HG03558 (cell line): ENCODE measurements around the gene S100G.
"Not testable (repeated sequence)": the region's sequence is repeated elsewhere in the genome, so short reads cannot be mapped to it uniquely, and the experiment has no call there.

Source experiments
- ATAC-seq: cut with Tn5 transposase; IDR thresholded peaks from one replicate; pipeline ENCODE4 v1.9.1; 2021; ENCODE audit warnings: moderate number of reproducible peaks; ENCODE audit not compliant: unreplicated experiment; ENCODE audit errors: extremely low read depth

The S100G gene

GRCh38 chrX:16649858-16650257 is at the start of gene S100G:
TSS of gene S100G (plus strand) at chrX:16650158. CDS start at chrX:16651007, 849 bp downstream.
- ATAC-seq = no peak

GRCh38 chrX:16601885-16602284 is 48.1 kb upstream of the S100G start:
- ATAC-seq = no peak

- ATAC-seq = not testable (repeated sequence)
Observed at GRCh38 chrX:16603235-16603634, 46.7 kb upstream of the S100G start.

GRCh38 chrX:16603822-16604221 is 46.1 kb upstream of the S100G start:
- no peak for ATAC-seq

GRCh38 chrX:16604337-16604736 is 45.6 kb upstream of the S100G start:
- no peak for ATAC-seq

GRCh38 chrX:16606142-16606720 is 43.7 kb upstream of the S100G start:
- ATAC-seq = no peak

- no peak for ATAC-seq
Observed at GRCh38 chrX:16610121-16610621, 39.8 kb upstream of the S100G start.

- not testable (repeated sequence) for ATAC-seq
Observed at GRCh38 chrX:16610654-16611053, 39.3 kb upstream of the S100G start.

GRCh38 chrX:16612257-16612897 is 37.6 kb upstream of the S100G start:
- ATAC-seq = no peak

GRCh38 chrX:16617382-16617781 is 32.6 kb upstream of the S100G start:
- ATAC-seq = no peak

- ATAC-seq = no peak
Observed at GRCh38 chrX:16618422-16618821, 31.5 kb upstream of the S100G start.

- ATAC-seq = no peak
Observed at GRCh38 chrX:16619024-16619423, 30.9 kb upstream of the S100G start.

GRCh38 chrX:16628511-16628910 is 21.4 kb upstream of the S100G start:
- not testable (repeated sequence) for ATAC-seq

- ATAC-seq = no peak
Observed at GRCh38 chrX:16628946-16629595, 20.9 kb upstream of the S100G start.

GRCh38 chrX:16629909-16630308 is 20.0 kb upstream of the S100G start:
- ATAC-seq = no peak

GRCh38 chrX:16633754-16634153 is 16.2 kb upstream of the S100G start:
- ATAC-seq = no peak

- no peak for ATAC-seq
Observed at GRCh38 chrX:16635040-16635439, 14.9 kb upstream of the S100G start.

- ATAC-seq = no peak
Observed at GRCh38 chrX:16635596-16635995, 14.4 kb upstream of the S100G start.

- no peak for ATAC-seq
Observed at GRCh38 chrX:16638533-16638932, 11.4 kb upstream of the S100G start.

GRCh38 chrX:16639966-16640365 is 10.0 kb upstream of the S100G start:
- no peak for ATAC-seq

- ATAC-seq = no peak
Observed at GRCh38 chrX:16640823-16641222, 9.1 kb upstream of the S100G start.
